ENCODE data around the gene DSCAM.

DSCAM gene

DNA sequence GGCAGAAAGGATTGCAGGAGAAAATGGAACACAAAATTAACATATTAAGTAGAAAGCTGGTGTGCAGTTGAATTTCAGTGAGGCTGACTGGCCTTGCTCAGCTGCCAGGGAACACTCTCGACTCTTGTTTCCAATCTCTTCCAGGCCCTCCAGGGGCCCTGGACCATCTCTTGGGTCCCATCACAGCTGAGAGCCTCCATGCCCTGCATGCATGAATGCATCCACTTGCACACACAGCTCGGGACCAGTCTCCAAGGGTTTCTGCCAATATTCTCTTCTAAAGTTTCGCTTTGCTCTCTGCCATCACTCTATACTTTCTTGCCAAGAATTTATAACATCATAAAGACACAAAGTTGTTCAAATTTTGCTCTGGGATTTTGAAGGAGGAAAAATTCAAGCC lies 200.3 kb downstream of the DSCAM start:
- DNase-seq (ENCODE audit: low read depth): no peak
- H3K4me3 ChIP-seq (ENCODE audit: low read length): no peak overlapping the region
- TF ChIP-seq, protein P1, sequence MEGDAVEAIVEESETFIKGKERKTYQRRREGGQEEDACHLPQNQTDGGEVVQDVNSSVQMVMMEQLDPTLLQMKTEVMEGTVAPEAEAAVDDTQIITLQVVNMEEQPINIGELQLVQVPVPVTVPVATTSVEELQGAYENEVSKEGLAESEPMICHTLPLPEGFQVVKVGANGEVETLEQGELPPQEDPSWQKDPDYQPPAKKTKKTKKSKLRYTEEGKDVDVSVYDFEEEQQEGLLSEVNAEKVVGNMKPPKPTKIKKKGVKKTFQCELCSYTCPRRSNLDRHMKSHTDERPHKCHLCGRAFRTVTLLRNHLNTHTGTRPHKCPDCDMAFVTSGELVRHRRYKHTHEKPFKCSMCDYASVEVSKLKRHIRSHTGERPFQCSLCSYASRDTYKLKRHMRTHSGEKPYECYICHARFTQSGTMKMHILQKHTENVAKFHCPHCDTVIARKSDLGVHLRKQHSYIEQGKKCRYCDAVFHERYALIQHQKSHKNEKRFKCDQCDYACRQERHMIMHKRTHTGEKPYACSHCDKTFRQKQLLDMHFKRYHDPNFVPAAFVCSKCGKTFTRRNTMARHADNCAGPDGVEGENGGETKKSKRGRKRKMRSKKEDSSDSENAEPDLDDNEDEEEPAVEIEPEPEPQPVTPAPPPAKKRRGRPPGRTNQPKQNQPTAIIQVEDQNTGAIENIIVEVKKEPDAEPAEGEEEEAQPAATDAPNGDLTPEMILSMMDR (conservative IDR thresholded peaks at IDR 0.05; ENCODE audit: low read length): no peak

DNA sequence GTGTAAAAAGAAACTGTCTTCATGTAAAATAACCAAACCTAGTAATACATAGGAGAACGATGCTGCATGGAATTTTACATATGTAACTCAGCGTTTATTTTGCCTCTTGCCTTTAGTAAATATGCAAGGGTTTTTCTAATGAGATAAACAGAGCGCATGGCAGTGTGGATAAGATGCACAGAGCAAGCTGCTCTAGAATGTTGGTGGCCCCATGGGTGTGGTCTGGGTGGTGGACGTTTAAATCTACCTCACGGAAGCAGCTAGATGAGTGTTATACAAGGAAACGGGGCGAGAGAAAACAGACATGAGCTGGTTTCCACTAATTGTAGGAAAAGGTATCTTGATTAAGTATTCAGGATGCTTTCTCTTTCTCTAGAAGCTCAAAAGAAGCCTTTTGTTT lies 205.9 kb downstream of the DSCAM start:
- no peak for DNase-seq (ENCODE audit: low read depth)
- TF ChIP-seq, protein P1 (conservative IDR thresholded peaks at IDR 0.05; ENCODE audit: low read length): no peak

DNA sequence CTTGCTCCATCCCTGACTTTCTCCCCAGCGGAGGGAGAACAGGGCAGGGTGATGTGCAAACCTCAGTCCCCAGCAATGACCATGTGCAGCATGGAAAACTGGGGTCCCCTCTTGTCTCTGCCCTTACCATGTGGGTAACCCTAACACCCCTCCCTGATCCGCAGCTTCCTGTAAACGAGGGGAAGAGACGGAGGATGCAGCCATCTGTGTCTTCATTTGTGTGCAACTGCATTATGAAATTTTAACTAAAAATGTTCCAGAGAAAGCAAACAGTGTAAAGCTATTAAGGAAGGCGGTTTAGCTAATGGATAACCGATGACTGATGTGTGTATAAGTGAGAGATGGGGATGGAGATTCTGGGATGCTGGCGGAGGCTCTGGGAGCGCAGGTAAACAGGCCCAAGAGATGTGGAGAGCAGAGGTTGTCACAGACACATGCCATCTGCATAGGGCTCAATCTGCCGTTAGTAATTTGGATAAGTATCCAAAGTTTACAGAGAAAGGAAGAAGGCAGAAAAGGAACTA lies 206.6 kb downstream of the DSCAM start:
- TF ChIP-seq, protein P1 (conservative IDR thresholded peaks at IDR 0.05; ENCODE audit: low read length): no peak
- no peak overlapping the region for H3K4me3 ChIP-seq (ENCODE audit: low read length)
- no peak for DNase-seq (ENCODE audit: low read depth)

More for the DNA sequence above, 205.9 kb downstream of the DSCAM start:
- H3K4me3 ChIP-seq (ENCODE audit: low read length): no peak overlapping the region

DNA sequence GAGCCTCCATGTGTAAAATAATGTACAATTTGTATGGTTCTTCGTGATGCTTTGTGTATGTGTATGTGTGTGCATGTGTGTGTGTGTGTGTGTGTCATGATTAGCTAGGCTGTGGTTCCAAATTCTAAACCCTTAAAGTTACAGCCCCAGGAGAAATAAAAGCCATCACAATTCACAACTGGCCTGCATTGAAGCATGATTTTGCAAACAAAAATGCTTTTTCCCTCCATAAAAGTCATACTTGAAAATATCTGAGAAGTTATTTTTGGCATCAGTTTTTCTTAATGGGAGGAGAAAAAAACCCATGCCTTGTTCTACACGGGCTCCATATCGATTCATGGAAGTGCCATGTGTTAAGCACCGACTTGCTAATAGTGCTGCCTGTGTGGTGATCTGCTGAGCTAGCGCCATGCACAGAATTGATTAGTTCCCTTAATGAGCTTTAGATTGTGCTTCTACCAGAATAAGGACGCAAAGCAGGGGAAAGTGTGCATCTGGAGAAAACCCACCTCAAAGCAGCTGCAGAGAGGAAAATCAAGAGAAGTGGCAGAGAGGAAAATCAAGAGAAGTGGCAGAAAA lies 207.3 kb downstream of the DSCAM start:
- TF ChIP-seq, protein P1 (conservative IDR thresholded peaks at IDR 0.05; ENCODE audit: low read length): no peak
- H3K4me3 ChIP-seq (ENCODE audit: low read length): no peak overlapping the region
- DNase-seq (ENCODE audit: low read depth): no peak

DNA sequence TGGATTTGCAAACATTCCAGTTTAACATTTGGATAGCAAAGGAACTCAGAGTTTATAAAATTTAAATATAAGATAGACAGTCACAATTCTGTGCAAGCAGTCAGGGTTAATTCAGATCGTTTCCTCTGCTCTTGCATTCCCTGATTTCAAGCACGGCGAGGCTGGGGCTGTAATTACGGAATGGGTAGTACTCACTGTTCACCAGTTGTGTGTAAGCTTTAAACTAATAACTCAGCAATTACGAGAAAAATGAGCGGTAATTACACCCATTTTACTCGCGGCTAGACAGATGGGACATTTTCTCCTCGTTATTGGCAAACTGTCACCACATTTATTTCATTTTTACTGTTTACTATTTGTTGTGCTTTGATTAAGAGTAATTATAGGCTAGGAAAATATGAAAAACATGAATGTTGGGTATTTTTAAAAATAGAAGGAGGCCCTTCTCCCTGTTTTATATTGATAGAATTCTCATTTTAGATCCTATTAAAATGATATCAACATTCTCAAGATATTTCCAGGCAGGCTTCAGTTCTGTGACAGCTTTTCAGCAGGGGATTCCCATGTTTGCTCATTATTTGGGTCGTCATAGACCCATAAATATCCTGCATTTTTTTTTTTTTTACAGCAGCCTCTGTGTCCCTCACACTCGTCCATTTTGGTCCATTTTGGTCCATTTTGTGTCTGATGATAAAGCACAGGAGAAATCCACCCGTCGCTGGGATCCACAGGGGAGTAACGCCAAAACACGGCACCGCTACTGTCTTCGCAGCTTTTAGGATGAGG lies 208.3 kb downstream of the DSCAM start:
- no peak for DNase-seq (ENCODE audit: low read depth)
- TF ChIP-seq, protein P1 (conservative IDR thresholded peaks at IDR 0.05; ENCODE audit: low read length): no peak
- no peak overlapping the region for H3K4me3 ChIP-seq (ENCODE audit: low read length)

DNA sequence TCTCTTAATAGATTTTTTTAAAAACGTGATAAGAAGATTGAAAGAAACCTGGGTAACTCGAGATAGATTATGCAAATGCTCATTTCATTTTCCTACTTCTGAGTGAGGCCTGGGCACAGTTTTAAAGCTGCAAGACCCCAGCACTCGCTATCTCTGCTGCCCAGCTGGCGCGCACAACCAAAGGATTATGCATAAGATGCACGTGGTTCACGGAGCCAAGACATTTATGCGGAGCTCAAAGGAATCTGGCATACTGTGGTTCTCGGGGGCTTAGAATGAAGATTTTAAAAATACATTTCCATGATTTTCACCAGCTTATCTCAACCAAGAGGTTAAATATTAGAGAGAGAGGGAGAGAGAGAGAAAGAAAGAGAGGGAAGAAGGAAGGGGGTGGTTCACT lies 210.9 kb downstream of the DSCAM start:
- TF ChIP-seq, protein P1 (conservative IDR thresholded peaks at IDR 0.05; ENCODE audit: low read length): no peak
- DNase-seq (ENCODE audit: low read depth): no peak
- H3K4me3 ChIP-seq (ENCODE audit: low read length): no peak overlapping the region

DNA sequence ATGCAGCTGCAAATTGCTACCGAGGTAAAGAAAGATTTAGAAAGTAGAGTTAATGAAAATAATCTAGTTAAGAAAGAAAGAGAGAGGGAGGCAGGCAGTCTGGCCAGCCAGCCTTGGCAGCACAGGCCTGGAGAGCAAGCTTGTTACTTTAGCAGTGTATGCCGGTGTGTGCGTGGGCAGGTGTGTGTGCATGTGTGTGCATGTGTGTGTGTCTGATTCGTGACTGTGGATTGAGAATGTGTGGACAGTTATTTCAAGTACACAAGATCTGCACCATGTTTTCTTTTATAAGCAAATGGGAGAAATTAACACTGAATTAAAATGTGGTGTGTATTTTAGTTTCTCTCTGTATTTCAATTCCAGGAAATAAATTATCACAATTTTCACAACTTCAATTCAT lies 211.6 kb downstream of the DSCAM start:
- no peak for DNase-seq (ENCODE audit: low read depth)
- TF ChIP-seq, protein P1 (conservative IDR thresholded peaks at IDR 0.05; ENCODE audit: low read length): no peak

More for the DNA sequence above, 211.6 kb downstream of the DSCAM start:
- no peak overlapping the region for H3K4me3 ChIP-seq (ENCODE audit: low read length)

Measured in AG10803 (cell line).